ENCODE results near the gene METTL24.

The METTL24 gene

DNA sequence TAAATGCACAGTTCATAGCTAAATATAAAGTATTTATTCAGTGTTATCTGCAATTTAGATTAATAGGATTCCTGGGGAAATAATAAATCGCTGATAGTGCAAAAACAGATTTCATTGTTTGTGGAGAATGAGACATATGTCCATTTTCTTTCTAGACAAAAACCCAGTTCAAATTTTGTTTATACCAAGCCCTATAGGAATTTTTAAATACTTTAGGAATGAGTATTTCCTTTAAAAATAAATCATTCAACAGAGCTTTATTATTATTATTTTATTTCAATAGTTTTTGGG, 86.5 kb downstream of the METTL24 start:
- H3K4me1 Mint-ChIP-seq, result peaks cover 8% of the 10 kb centered on the region
- H3K36me3 Mint-ChIP-seq (ENCODE audit: low read depth), result peaks cover 16% of the 10 kb centered on the region
- TF ChIP-seq, protein P1, sequence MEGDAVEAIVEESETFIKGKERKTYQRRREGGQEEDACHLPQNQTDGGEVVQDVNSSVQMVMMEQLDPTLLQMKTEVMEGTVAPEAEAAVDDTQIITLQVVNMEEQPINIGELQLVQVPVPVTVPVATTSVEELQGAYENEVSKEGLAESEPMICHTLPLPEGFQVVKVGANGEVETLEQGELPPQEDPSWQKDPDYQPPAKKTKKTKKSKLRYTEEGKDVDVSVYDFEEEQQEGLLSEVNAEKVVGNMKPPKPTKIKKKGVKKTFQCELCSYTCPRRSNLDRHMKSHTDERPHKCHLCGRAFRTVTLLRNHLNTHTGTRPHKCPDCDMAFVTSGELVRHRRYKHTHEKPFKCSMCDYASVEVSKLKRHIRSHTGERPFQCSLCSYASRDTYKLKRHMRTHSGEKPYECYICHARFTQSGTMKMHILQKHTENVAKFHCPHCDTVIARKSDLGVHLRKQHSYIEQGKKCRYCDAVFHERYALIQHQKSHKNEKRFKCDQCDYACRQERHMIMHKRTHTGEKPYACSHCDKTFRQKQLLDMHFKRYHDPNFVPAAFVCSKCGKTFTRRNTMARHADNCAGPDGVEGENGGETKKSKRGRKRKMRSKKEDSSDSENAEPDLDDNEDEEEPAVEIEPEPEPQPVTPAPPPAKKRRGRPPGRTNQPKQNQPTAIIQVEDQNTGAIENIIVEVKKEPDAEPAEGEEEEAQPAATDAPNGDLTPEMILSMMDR (IDR thresholded peaks at IDR 0.05), result no peak
- H3K4me3 Mint-ChIP-seq, result no peak overlapping the region
- DNase-seq, result no peak
- H3K27ac Mint-ChIP-seq, result no peak overlapping the region
- no peaks in the 10 kb centered on the region for H3K27me3 Mint-ChIP-seq (ENCODE audit: low read depth, poor library complexity)
- no peaks in the 10 kb centered on the region for H3K9me3 Mint-ChIP-seq

DNA sequence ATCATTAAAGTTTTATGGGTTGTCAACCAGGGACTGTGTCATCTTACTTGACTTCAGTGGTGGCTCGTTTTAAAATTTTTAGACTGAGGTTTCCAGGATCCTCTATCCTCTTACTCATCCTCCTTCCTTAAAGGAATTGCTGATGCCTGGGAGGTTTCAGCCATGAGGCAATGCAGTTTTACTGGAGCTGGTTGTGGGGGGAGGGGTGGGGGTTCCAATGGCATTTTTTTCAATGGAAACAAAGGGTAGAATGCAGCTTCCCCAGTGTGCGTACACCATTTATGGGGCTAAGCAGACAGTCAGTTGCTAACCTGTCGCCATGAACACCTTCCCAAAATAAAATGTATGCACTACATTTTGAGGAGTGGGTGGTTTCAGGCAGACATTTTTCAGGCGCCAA, 88.0 kb downstream of the METTL24 start:
- DNase-seq, result no peak
- TF ChIP-seq, protein P1 (IDR thresholded peaks at IDR 0.05), result no peak
- no peak overlapping the region for H3K27ac Mint-ChIP-seq

DNA sequence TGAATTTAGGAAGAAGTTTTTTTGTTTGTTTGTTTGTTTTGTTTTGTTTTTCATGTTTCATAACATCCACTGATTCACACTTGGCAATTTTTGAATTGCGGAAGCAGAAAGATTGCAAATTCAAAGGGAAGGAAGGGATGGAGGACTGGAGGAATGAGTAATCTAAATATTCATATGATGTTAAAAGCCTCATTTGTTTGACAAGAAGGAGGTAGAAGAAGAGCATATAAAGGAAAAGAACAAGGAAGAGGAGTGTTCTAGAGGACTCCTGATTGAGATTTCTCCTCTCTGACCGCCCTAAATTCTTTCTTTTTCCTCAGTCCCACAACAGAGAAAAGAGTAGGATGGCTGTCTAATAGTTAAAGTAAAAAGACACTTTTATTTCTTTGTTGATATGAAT, 88.5 kb downstream of the METTL24 start:
- peaks cover 14% of the 10 kb centered on the region for H3K36me3 Mint-ChIP-seq (ENCODE audit: low read depth)
- DNase-seq, result no peak
- peaks cover 8% of the 10 kb centered on the region for H3K4me1 Mint-ChIP-seq
- peaks cover 7% of the 10 kb centered on the region for H3K9me3 Mint-ChIP-seq
- TF ChIP-seq, protein P1 (IDR thresholded peaks at IDR 0.05), result no peak
- no peak overlapping the region for H3K27ac Mint-ChIP-seq
- H3K27me3 Mint-ChIP-seq (ENCODE audit: low read depth, poor library complexity), result no peaks in the 10 kb centered on the region
- H3K4me3 Mint-ChIP-seq, result no peak overlapping the region

More for the DNA sequence above, 88.0 kb downstream of the METTL24 start:
- Mint-ChIP-seq H3K36me3 (ENCODE audit: low read depth) (peaks cover 18% of the 10 kb centered on the region), H3K27me3 (ENCODE audit: low read depth, poor library complexity) (no peaks in the 10 kb centered on the region), H3K4me3 (no peak overlapping the region), H3K9me3 (peaks cover 3% of the 10 kb centered on the region), H3K4me1 (peaks cover 8% of the 10 kb centered on the region)

DNA sequence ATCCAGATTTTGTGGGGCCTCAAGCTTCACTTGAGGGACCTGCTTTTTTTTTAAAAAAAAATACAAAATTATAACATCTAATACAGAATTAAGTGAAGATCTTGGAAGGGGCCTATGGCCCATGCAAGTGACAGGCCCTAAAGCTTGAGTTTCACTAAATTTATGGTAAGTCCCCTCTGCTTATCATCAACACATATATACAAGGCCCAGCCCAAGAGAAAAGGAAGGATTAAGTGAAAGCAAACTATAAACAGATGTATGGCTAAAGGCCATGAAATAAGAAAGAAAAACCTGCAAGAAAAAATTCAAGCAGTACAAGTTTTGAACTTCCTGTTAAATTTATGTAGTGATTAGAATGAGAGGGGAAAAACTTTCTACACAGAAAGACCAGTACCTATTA, 91.2 kb downstream of the METTL24 start:
- H3K4me1 Mint-ChIP-seq, result peaks cover 8% of the 10 kb centered on the region
- H3K27me3 Mint-ChIP-seq (ENCODE audit: low read depth, poor library complexity), result peaks cover 3% of the 10 kb centered on the region
- peaks cover 12% of the 10 kb centered on the region for H3K9me3 Mint-ChIP-seq
- no peak overlapping the region for H3K4me3 Mint-ChIP-seq
- peaks cover 4% of the 10 kb centered on the region for H3K36me3 Mint-ChIP-seq (ENCODE audit: low read depth)
- TF ChIP-seq, protein P1 (IDR thresholded peaks at IDR 0.05), result no peak
- H3K27ac Mint-ChIP-seq, result no peak overlapping the region
- no peak for DNase-seq

DNA sequence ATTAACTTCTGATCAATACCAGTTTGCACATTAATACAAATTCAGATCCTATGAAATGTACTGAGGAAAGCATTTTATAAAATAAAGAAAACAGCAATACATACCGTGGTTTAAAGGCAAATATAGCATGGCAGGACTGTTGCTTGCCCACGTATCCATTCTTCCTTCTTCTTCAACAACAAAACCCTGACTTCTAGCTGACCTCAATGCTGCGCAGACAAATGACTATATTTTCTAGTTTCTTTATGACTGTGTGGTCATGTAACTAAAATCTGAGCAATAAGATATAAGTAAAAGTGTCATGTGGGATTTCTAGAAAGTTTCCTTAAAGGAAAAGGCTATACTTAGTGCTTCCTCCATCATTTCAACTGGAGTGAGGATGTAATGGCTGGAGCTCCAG, 92.9 kb downstream of the METTL24 start:
- peaks cover 3% of the 10 kb centered on the region for H3K27me3 Mint-ChIP-seq (ENCODE audit: low read depth, poor library complexity)
- H3K4me1 Mint-ChIP-seq, result peaks cover 8% of the 10 kb centered on the region
- no peak for DNase-seq
- TF ChIP-seq, protein P1 (IDR thresholded peaks at IDR 0.05), result no peak
- H3K4me3 Mint-ChIP-seq, result no peak overlapping the region
- no peak overlapping the region for H3K27ac Mint-ChIP-seq
- peaks cover 7% of the 10 kb centered on the region for H3K36me3 Mint-ChIP-seq (ENCODE audit: low read depth)
- H3K9me3 Mint-ChIP-seq, result peaks cover 23% of the 10 kb centered on the region

GRCh38 chr6:110256366-110256765, 101.8 kb downstream of the METTL24 start:
- DNase-seq, result no peak
- no peak overlapping the region for H3K4me3 Mint-ChIP-seq
- peaks cover 7% of the 10 kb centered on the region for H3K36me3 Mint-ChIP-seq (ENCODE audit: low read depth)
- no peak overlapping the region for H3K27ac Mint-ChIP-seq
- peaks cover 27% of the 10 kb centered on the region for H3K9me3 Mint-ChIP-seq
- peaks cover 11% of the 10 kb centered on the region for H3K27me3 Mint-ChIP-seq (ENCODE audit: low read depth, poor library complexity)
- no peaks in the 10 kb centered on the region for H3K4me1 Mint-ChIP-seq
- TF ChIP-seq, protein P1 (IDR thresholded peaks at IDR 0.05), result no peak
